Measurements from ENCODE around the gene GLB1L3.

The GLB1L3 gene

DNA sequence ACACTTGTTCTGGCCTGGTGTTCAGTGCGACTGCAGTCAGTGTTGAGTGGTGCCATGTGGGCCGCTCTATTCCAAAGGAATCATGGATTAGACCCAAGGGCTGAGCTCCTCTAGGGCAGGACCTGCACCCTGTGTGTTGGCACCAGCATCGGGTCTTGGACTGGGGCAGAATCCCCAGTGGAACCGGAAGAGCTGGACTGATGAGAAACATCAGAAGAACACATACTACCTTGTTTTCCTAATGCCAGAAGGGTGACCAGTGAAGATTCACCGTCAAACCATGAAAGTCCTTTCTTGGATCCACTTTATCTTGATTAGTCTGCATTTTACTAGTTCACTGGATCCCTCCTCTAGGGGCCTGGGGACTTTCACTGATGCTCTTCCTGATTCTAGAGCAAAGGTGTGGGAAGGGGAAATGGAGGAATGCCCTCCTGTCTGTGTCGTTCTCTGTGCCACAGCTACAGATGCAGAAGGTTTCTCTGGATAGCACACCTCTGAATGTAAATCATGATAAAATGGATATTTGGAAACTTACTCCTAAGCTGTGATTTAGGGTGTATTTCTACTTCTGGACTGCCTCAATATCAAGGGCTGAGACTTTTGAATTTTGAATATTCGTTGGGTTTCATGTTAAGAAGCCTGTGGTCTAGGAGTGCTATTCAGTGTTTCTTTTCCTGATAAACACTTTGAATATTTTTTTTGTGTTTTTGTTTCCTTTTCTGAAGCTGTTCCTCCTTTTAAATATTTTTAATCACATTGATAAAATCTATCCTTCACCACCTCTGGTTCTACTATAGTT is 11.0 kb upstream of the GLB1L3 start:
- Histone ChIP-seq H3K4me1 (ENCODE audit: insufficient read depth, low read length) (peaks cover 20% of the 10 kb centered on the region), H3K27ac (ENCODE audit: low read depth, low read length) (no peak overlapping the region), H3K36me3 (ENCODE audit: insufficient read depth, low read length) (peaks cover 46% of the 10 kb centered on the region), H3K4me3 (ENCODE audit: low read length) (no peak overlapping the region), H3K9me3 (ENCODE audit: insufficient read depth, low read depth, low read length) (no peaks in the 10 kb centered on the region), H3K9ac (ENCODE audit: low read depth, low read length) (no peak overlapping the region; the same call in 1 of the 2 replicates), H3K27me3 (ENCODE audit: insufficient read depth, low read length) (no peaks in the 10 kb centered on the region)
- WGBS: 96% methylated on average over 7 of the region's 7 CpGs

DNA sequence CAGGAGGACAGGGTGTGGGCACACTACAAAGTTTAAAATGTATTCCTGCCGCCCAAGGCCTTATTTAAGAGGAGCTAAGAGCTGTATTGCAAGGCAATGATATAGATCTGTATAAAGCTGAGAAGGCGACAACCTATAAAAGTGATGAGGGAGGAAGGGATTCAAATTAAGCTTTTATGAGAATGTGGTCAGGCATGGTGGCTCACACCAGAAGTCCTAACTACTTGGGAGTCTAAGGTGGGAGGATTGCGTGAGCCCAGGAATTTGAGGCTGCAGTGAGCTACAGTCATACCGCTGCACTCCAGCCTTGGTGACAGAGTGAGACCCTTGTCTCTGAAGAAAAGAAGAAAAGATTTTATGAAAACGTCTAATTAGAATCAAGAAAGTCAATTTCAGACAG is 9.7 kb upstream of the GLB1L3 start:
- no peak overlapping the region for H3K27ac ChIP-seq (ENCODE audit: low read depth, low read length)
- H3K4me3 ChIP-seq (ENCODE audit: low read length): no peak overlapping the region

DNA sequence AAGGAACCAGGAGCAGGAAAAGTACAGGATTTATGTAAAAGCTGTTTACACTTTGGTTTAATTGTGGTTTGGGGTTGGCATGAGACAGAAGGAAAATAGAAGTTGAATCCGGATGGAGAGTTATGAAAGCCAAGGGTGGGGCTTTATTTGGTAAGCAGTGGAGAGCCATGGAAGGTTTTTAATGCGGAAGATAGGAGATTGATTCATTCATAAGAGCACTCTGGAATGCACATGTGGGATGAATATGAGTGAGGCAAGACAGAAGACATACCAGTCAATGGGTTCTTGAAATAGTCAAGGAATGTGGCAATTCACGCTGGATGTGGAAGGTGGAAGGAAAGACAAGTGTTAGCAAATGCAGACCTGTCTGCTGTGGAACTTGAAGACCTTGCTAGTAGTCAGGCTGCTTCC is 9.3 kb upstream of the GLB1L3 start:
- Histone ChIP-seq H3K27ac (ENCODE audit: low read depth, low read length) (no peak overlapping the region), H3K9me3 (ENCODE audit: insufficient read depth, low read depth, low read length) (no peaks in the 10 kb centered on the region), H3K4me1 (ENCODE audit: insufficient read depth, low read length) (peaks cover 31% of the 10 kb centered on the region), H3K4me3 (ENCODE audit: low read length) (no peak overlapping the region), H3K36me3 (ENCODE audit: insufficient read depth, low read length) (peaks cover 29% of the 10 kb centered on the region), H3K27me3 (ENCODE audit: insufficient read depth, low read length) (peaks cover 4% of the 10 kb centered on the region; the same call in 1 of the 2 replicates), H3K9ac (ENCODE audit: low read depth, low read length) (no peak overlapping the region)
- 65% methylated on average over 3 of the region's 3 CpGs for WGBS

More for the DNA sequence above, 9.7 kb upstream of the GLB1L3 start:
- Histone ChIP-seq H3K9me3 (ENCODE audit: insufficient read depth, low read depth, low read length) (no peaks in the 10 kb centered on the region), H3K36me3 (ENCODE audit: insufficient read depth, low read length) (peaks cover 33% of the 10 kb centered on the region), H3K27me3 (ENCODE audit: insufficient read depth, low read length) (peaks cover 3% of the 10 kb centered on the region; the same call in 1 of the 2 replicates), H3K4me1 (ENCODE audit: insufficient read depth, low read length) (peaks cover 27% of the 10 kb centered on the region), H3K9ac (ENCODE audit: low read depth, low read length) (no peak overlapping the region)
- WGBS: 92% methylated on average over 5 of the region's 5 CpGs

DNA sequence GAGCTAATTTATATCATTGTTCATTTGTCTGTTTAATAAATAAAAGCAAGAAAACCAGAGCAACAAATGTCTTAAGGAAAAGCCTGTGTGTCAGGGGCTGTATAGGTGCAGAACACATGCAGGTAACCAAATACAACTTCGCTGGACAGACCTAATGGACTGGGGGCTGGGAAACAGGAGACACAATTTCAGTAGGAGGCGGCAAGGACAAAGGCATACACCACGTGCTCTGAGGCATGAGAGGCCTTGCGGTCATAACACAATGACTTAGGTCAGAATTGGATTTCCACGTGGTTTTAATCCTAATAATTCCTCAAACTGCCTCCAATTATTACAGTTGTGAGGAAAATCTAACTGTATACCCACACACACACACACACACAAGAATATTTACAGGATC is 8.7 kb upstream of the GLB1L3 start:
- Histone ChIP-seq H3K9me3 (ENCODE audit: insufficient read depth, low read depth, low read length) (no peaks in the 10 kb centered on the region), H3K27me3 (ENCODE audit: insufficient read depth, low read length) (peaks cover 10% of the 10 kb centered on the region; the same call in 1 of the 2 replicates), H3K4me3 (ENCODE audit: low read length) (no peak overlapping the region), H3K9ac (ENCODE audit: low read depth, low read length) (peak overlapping the region; percentile 21; the same call in 1 of the 2 replicates), H3K4me1 (ENCODE audit: insufficient read depth, low read length) (peaks cover 38% of the 10 kb centered on the region), H3K36me3 (ENCODE audit: insufficient read depth, low read length) (peaks cover 25% of the 10 kb centered on the region), H3K27ac (ENCODE audit: low read depth, low read length) (no peak overlapping the region)
- WGBS: 72% methylated on average over 5 of the region's 5 CpGs

DNA sequence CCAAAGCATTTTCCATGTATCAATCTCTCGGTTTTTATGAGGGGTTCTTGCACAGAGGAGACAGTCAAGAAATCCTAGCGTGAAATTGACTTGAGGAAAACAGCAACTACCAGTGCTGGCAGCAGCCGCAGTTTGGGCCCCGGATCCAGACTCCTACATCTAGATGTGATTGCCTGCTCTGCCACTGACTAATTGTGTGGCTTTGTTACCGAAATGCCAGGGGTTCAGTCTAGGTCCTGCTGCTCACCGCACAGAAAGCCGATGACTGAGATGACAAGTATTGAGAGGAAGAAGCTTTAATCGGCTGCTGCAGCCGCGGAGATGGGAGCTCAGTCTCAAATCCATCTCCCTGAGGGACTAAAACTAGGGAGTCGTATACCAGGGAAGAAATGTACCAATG is 8.2 kb upstream of the GLB1L3 start:
- peaks cover 42% of the 10 kb centered on the region for H3K4me1 ChIP-seq (ENCODE audit: insufficient read depth, low read length)
- H3K27ac ChIP-seq (ENCODE audit: low read depth, low read length): no peak overlapping the region
- peak overlapping the region; percentile 21; the same call in 1 of the 2 replicates for H3K9ac ChIP-seq (ENCODE audit: low read depth, low read length)
- H3K4me3 ChIP-seq (ENCODE audit: low read length): no peak overlapping the region
- no peaks in the 10 kb centered on the region for H3K9me3 ChIP-seq (ENCODE audit: insufficient read depth, low read depth, low read length)
- peaks cover 15% of the 10 kb centered on the region; the same call in 1 of the 2 replicates for H3K27me3 ChIP-seq (ENCODE audit: insufficient read depth, low read length)
- 92% methylated on average over 11 of the region's 11 CpGs for WGBS
- H3K36me3 ChIP-seq (ENCODE audit: insufficient read depth, low read length): peaks cover 20% of the 10 kb centered on the region

DNA sequence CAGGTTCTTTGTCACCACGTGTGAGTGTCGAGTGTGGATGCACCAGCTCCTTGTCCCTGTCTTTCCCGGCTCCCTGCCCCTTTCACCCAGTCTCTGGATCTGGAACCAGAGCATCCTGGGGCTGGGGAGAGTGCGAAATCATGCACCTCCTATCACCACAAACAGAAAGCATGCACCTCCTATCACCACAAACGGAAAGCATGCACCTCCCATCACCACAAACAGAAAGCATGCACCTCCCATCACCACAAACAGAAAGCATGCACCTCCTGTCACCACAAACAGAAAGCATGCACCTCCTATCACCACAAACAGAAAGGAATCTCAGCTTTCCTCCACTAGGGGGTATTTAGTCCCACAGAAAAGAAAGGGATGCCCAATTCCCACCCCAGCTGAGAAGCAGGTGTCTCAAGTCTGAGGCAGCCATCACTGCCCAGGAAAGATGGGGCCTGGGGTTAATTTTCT is 5.9 kb upstream of the GLB1L3 start:
- 58% methylated on average over 5 of the region's 5 CpGs for WGBS
- H3K27ac ChIP-seq (ENCODE audit: low read depth, low read length): no peak overlapping the region
- H3K9me3 ChIP-seq (ENCODE audit: insufficient read depth, low read depth, low read length): no peaks in the 10 kb centered on the region
- H3K4me1 ChIP-seq (ENCODE audit: insufficient read depth, low read length): peaks cover 59% of the 10 kb centered on the region
- no peak overlapping the region for H3K4me3 ChIP-seq (ENCODE audit: low read length)
- H3K27me3 ChIP-seq (ENCODE audit: insufficient read depth, low read length): peaks cover 38% of the 10 kb centered on the region
- H3K9ac ChIP-seq (ENCODE audit: low read depth, low read length): no peak overlapping the region
- peaks cover 3% of the 10 kb centered on the region; the same call in 1 of the 2 replicates for H3K36me3 ChIP-seq (ENCODE audit: insufficient read depth, low read length)

DNA sequence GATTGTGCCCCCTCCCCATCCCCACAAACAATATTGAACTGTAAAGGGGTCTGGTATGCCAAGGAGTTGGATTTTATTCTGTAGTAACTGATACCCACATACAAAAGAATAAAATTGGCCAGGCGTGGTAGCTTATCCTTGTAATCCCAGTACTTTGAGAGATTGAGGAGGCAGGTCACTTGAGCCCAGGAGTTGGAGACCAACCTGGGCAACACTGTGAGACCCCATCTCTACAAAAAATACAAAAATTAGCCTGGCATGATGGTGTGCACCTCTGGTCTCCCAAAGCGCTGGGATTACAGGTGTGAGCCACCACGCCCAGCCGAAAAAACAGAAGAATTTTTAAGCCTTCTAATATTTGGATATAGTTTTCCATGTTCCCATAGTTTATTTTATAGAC is 4.2 kb upstream of the GLB1L3 start:
- Histone ChIP-seq H3K27me3 (ENCODE audit: insufficient read depth, low read length) (peaks cover 55% of the 10 kb centered on the region), H3K36me3 (ENCODE audit: insufficient read depth, low read length) (no peaks in the 10 kb centered on the region), H3K4me3 (ENCODE audit: low read length) (no peak overlapping the region; the same call in 1 of the 2 replicates), H3K9ac (ENCODE audit: low read depth, low read length) (no peak overlapping the region), H3K27ac (ENCODE audit: low read depth, low read length) (peak overlapping the region; percentile 92; the same call in 1 of the 2 replicates), H3K9me3 (ENCODE audit: insufficient read depth, low read depth, low read length) (no peaks in the 10 kb centered on the region), H3K4me1 (ENCODE audit: insufficient read depth, low read length) (peaks cover 56% of the 10 kb centered on the region)
- WGBS: 84% methylated on average over 4 of the region's 4 CpGs

DNA sequence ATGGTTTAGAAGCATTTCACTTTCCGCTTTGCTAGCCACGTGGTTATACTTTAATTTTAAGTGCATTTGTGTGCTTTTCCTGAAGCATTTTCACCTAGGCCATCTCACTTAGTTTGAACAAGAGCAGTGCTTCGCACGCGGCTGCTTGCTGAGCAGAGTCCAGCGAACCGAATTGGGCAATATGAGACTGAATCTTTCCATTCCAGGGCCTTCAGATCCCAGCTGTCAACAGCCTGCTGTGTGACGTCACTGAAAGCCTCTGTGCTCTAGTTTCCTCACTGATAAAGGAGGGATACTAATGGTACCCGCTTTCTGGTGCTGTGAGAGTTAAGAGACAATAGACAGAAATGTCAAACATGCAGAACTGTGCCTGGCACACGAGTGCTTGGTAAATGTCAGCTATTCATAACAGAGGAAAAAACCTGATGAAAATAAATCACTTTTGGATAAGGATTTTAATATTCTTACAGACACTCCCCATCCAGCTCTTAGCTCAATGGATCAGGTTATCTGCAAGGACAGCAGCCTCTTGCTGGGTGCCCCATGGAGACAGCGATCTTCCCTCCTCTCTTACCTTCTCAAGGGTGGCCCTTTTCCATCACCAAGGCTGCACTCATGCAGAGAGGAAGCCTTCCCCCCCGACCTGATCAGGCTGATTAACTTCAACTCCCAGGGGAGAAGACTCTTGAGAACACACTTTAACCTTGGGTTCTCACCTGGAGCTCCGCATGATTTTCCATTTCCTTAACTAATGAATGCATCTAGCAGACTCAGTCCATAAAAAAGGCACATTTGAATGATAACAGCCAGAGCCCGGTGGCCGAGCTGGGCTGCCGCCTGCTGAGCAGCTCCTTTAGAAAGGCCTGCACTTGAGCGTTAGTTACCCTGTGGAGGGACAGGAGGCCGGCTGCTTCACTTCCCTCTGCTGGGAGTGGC is 3.5 kb upstream of the GLB1L3 start:
- no peaks in the 10 kb centered on the region for H3K9me3 ChIP-seq (ENCODE audit: insufficient read depth, low read depth, low read length)
- peaks cover 49% of the 10 kb centered on the region for H3K4me1 ChIP-seq (ENCODE audit: insufficient read depth, low read length)
- H3K9ac ChIP-seq (ENCODE audit: low read depth, low read length): no peak overlapping the region
- WGBS: 27% methylated on average over 18 of the region's 18 CpGs
- H3K4me3 ChIP-seq (ENCODE audit: low read length): peak overlapping the region; percentile 76
- peak overlapping the region; percentile 92 for H3K27ac ChIP-seq (ENCODE audit: low read depth, low read length)
- H3K36me3 ChIP-seq (ENCODE audit: insufficient read depth, low read length): no peaks in the 10 kb centered on the region
- H3K27me3 ChIP-seq (ENCODE audit: insufficient read depth, low read length): peaks cover 62% of the 10 kb centered on the region

DNA sequence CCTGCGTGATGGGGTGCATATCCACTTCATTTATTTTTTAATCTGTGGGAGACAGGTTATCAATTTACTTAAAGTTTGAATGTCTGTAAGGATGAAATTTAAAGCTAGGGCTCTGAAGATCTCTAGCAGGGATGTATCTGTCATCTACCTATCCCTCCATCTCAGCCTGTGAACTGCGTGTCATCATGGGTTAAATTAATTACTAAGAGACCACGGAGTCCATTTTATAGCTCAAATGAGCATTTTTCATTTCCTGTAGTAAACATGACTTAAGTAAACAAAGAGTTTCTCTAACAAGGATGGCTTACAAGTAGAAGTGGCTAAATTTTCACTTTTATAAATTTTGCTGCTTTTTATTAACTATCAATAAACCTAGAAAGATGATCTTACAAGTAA is 2.9 kb upstream of the GLB1L3 start:
- 0 out of 2 replicates have a peak overlapping the region, but pooled peaks have one; percentile 25 for H3K9ac ChIP-seq (ENCODE audit: low read depth, low read length)
- H3K9me3 ChIP-seq (ENCODE audit: insufficient read depth, low read depth, low read length): no peaks in the 10 kb centered on the region
- H3K36me3 ChIP-seq (ENCODE audit: insufficient read depth, low read length): no peaks in the 10 kb centered on the region
- peak overlapping the region; percentile 56; the same call in 1 of the 2 replicates for H3K27ac ChIP-seq (ENCODE audit: low read depth, low read length)
- H3K27me3 ChIP-seq (ENCODE audit: insufficient read depth, low read length): peaks cover 69% of the 10 kb centered on the region
- 20% methylated on average over 2 of the region's 3 CpGs for WGBS
- peak overlapping the region; percentile 76 for H3K4me3 ChIP-seq (ENCODE audit: low read length)
- H3K4me1 ChIP-seq (ENCODE audit: insufficient read depth, low read length): peaks cover 43% of the 10 kb centered on the region

DNA sequence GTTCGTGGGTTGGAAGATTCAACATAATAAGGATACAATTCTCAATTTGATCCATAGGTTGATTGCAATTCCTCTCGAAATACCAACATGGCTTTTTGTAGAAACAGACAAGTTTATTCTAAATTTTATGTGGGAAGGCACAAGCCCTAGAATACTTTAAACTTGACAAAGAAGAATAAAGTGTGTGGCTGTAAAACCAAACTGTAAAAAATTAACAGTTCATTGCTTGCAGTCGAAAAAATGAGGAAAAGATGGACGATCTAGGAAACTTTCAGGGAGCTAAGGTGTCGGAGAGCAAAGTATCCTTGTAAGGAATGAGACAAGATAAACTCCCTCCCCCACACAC is 1.0 kb upstream of the GLB1L3 start:
- H3K9ac ChIP-seq (ENCODE audit: low read depth, low read length): peak overlapping the region; percentile 65
- 5% methylated on average over 4 of the region's 5 CpGs for WGBS

More for the DNA sequence above, 1.0 kb upstream of the GLB1L3 start:
- peak overlapping the region; percentile 76 for H3K4me3 ChIP-seq (ENCODE audit: low read length)
- no peaks in the 10 kb centered on the region for H3K9me3 ChIP-seq (ENCODE audit: insufficient read depth, low read depth, low read length)
- peaks cover 7% of the 10 kb centered on the region; the same call in 1 of the 2 replicates for H3K36me3 ChIP-seq (ENCODE audit: insufficient read depth, low read length)
- peaks cover 74% of the 10 kb centered on the region for H3K27me3 ChIP-seq (ENCODE audit: insufficient read depth, low read length)
- H3K4me1 ChIP-seq (ENCODE audit: insufficient read depth, low read length): peaks cover 39% of the 10 kb centered on the region
- no peak overlapping the region for H3K27ac ChIP-seq (ENCODE audit: low read depth, low read length)

Measured in HUES64 (cell line).